HepG2 (cell line): ENCODE results near the gene WNT5A. TPM values are rescaled to one million over a fixed set of nuclear protein-coding genes. Genes with fewer than 3 reads are reported as not detected.

Experiments used
- ATAC-seq: fragments of 200-7000 bp; cut with Tn5 transposase; 3 replicates; pipeline ENCODE4 v1.9.1; 2020; ENCODE audit warnings: mild to moderate bottlenecking, moderate library complexity
- BruUV-seq: library from RNA; stranded (reverse); fragments of 400-500 nt; replicated peaks from 2 replicates; lab custom pipeline; 2021; lab: Mats Ljungman, UMichigan
- CTCF ChIA-PET: fragments of 300-600 bp; formaldehyde crosslinking; extraction: SDS; loops from one replicate; lab custom pipeline; 2021; ENCODE audit warnings: low total read pairs, inconsistent platforms, low intra/inter-chr PET ratio; lab: Yijun Ruan, JAX
- POLR2A ChIA-PET: fragments of 350-600 bp; sonication (Branson Sonifier 250); formaldehyde crosslinking; loops from one replicate; lab custom pipeline; 2020; ENCODE audit warnings: antibody characterized with exemption, inconsistent platforms; lab: Yijun Ruan, JAX
- DNase-seq: peaks from one replicate; pipeline ENCODE4 v3.0.0-alpha.2; 2015; ENCODE audit warnings: low spot score
- FAIRE-seq: peaks from 3 replicates; lab custom pipeline; 2011; peaks lifted over from hg19 to GRCh38; lab: Jason Lieb, UNC
- H2AFZ ChIP-seq: one replicate; pipeline ENCODE4 v1.6.1; 2011; ENCODE audit warnings: low read length, inconsistent platforms
- H3K27ac ChIP-seq: fragments of 300-600 bp; 3 replicates; pipeline ENCODE4 v1.8.0; 2011; ENCODE audit warnings: mixed run types, mild to moderate bottlenecking, mixed read lengths, low read length, inconsistent platforms; ENCODE audit not compliant: insufficient read depth; ENCODE audit errors: extremely low read length
- H3K27me3 ChIP-seq, 2 experiments: fragments of 200-600 bp in 1 of 2; 2 replicates in 1 of 2; 3 replicates in 1 of 2; pipeline versions ENCODE4 v1.6.0 to v1.8.0; 2011; ENCODE audit warnings: low read length in 2 of 2, mild to moderate bottlenecking in 2 of 2, moderate library complexity in 2 of 2, inconsistent platforms in 1 of 2; ENCODE audit not compliant: insufficient read depth in 2 of 2, control insufficient read depth in 1 of 2
- H3K36me3 ChIP-seq, 2 experiments: fragments of 200-600 bp in 1 of 2; replicated peaks in 1 of 2; 2 replicates in 1 of 2; 3 replicates in 1 of 2; pipeline versions ENCODE4 v1.5.1 to v1.8.0; 2011; ENCODE audit warnings: low read length in 2 of 2, inconsistent platforms in 1 of 2; ENCODE audit not compliant: insufficient read depth in 2 of 2, control insufficient read depth in 1 of 2
- H3K4me1 ChIP-seq: 2 replicates; pipeline ENCODE4 v1.5.1; 2012; ENCODE audit warnings: low read length, inconsistent platforms; ENCODE audit not compliant: insufficient read depth
- H3K4me2 ChIP-seq: 2 replicates; pipeline ENCODE4 v1.6.0; 2011; ENCODE audit warnings: low read depth, low read length, inconsistent platforms
- H3K4me3 ChIP-seq, 3 experiments: fragments of 200-600 bp in 1 of 3; sonication (generic), shearing (Covaris generic) in 1 of 3; replicated peaks in 1 of 3; 2 replicates each; pipeline ENCODE4 v1.5.1; 2011 to 2016; ENCODE audit warnings: low read length in 3 of 3, inconsistent platforms in 2 of 3, low read depth in 2 of 3, mild to moderate bottlenecking in 2 of 3, control low read depth in 1 of 3, mixed read lengths in 1 of 3; ENCODE audit not compliant: insufficient read depth in 1 of 3
- H3K79me2 ChIP-seq: one replicate; pipeline ENCODE4 v1.6.1; 2011; ENCODE audit warnings: low read length, inconsistent platforms; ENCODE audit not compliant: insufficient read depth
- H3K9ac ChIP-seq: 2 replicates; pipeline ENCODE4 v1.6.0; 2011; ENCODE audit warnings: mild to moderate bottlenecking, low read depth, low read length, inconsistent platforms; ENCODE audit not compliant: insufficient read depth
- H3K9me3 ChIP-seq: 2 replicates; pipeline ENCODE4 v1.5.1; 2012; ENCODE audit warnings: mild to moderate bottlenecking, low read length
- H4K20me1 ChIP-seq: 2 replicates; pipeline ENCODE4 v1.6.0; 2011; ENCODE audit warnings: inconsistent platforms, mild to moderate bottlenecking, low read length, moderate library complexity; ENCODE audit not compliant: insufficient read depth
- RAD51 ChIP-seq: fragments of 450-650 bp; IDR thresholded peaks from 2 replicates; pipeline ENCODE4 v1.6.1; 2016; ENCODE audit warnings: borderline replicate concordance
- RARG ChIP-seq: sonication (generic); formaldehyde crosslinking; IDR thresholded peaks from 2 replicates; pipeline ENCODE4 v1.4.0; 2020; ENCODE audit warnings: low read depth, mild to moderate bottlenecking, missing genetic modification reagents
- RFXANK ChIP-seq: IDR thresholded peaks from 2 replicates; pipeline ENCODE4 v1.6.1; 2016
- SOX5 ChIP-seq: IDR thresholded peaks from 2 replicates; pipeline ENCODE4 v1.6.1; 2016; ENCODE audit warnings: borderline replicate concordance
- ZNF619 ChIP-seq: sonication (generic); formaldehyde crosslinking; IDR thresholded peaks from 2 replicates; pipeline ENCODE4 v1.4.0; 2020; ENCODE audit warnings: mild to moderate bottlenecking, missing genetic modification reagents
- ZNF652 ChIP-seq: IDR thresholded peaks from 2 replicates; pipeline ENCODE4 v1.6.1; 2016; ENCODE audit warnings: low read depth, borderline replicate concordance
- WGBS: methylation state at CpG from one replicate; pipeline ENCODE4 v1.1.6; 2017; ENCODE audit warnings: low lambda C conversion rate; 5-methylcytosine and 5-hydroxymethylcytosine counted together
- in situ Hi-C: cut with HindIII; loops from 2 replicates; pipeline ENCODE4 v1.10.0; 2017; ENCODE audit warnings: low pct_unique_long_range_greater_than_20kb; ENCODE audit not compliant: extremely low pct_ligation_motif_present
- intact Hi-C: fragments of 100-400 bp; cut with micrococcal nuclease; formaldehyde crosslinking; loops from one replicate; pipeline ENCODE4 v1.10.0; 2022; ENCODE audit not compliant: unreplicated experiment
- polyA plus RNA-seq, 8 experiments: library from polyadenylated mRNA; depleted of rRNA in 3 of 8; stranded (reverse) in 7 of 8; unstranded in 1 of 8; fragments of >200 nt; fragmentation: Illumina TruSeq in 4 of 8; extraction: Trizol in 4 of 8; gene quantifications; 2 replicates each; pipeline versions ENCODE4 v1.2.1 to v1.2.3, GENCODE V29; 2011 to 2016; ENCODE audit warnings: low read depth in 4 of 8, missing spikeins in 1 of 8, mixed read lengths in 1 of 8; ENCODE audit not compliant: insufficient read depth in 1 of 8
- total RNA-seq, 5 experiments: library from RNA; depleted of rRNA; stranded (reverse); fragments of >200 nt; fragmentation: Illumina TruSeq; extraction: Trizol; gene quantifications; 2 replicates each; pipeline ENCODE4 v1.2.3, GENCODE V29; 2016; ENCODE audit warnings: low read depth in 1 of 5
- TF ChIP-seq, protein P1 (sequence below): sonication (generic); formaldehyde crosslinking; IDR thresholded peaks from 2 replicates; pipeline ENCODE4 v1.5.0; 2020; ENCODE audit warnings: missing genetic modification reagents, mild to moderate bottlenecking, borderline replicate concordance
- TF ChIP-seq, protein P2 (sequence below): fragments of 450-650 bp; IDR thresholded peaks from 2 replicates; pipeline ENCODE4 v1.6.1; 2016
- TF ChIP-seq, protein P3 (sequence below), 2 experiments: sonication (generic) in 1 of 2; formaldehyde crosslinking in 1 of 2; IDR thresholded peaks; 2 replicates each; pipeline versions ENCODE4 v1.5.1 to v1.6.1; 2011 to 2020; ENCODE audit warnings: borderline replicate concordance in 1 of 2, low read depth in 1 of 2, low read length in 1 of 2, mild to moderate bottlenecking in 1 of 2, missing genetic modification reagents in 1 of 2, moderate library complexity in 1 of 2
- TF ChIP-seq, protein P4 (sequence below): sonication (generic); formaldehyde crosslinking; IDR thresholded peaks from 2 replicates; pipeline ENCODE4 v1.8.1; 2023; ENCODE audit warnings: mild to moderate bottlenecking, inconsistent platforms, moderate library complexity, missing genetic modification reagents, borderline replicate concordance

The WNT5A gene
- total and polyA plus RNA-seq, 2 of the 13 experiments (the other 11 are each of a cell fraction or from before 2014, with no cell fraction given): not detected

DNA sequence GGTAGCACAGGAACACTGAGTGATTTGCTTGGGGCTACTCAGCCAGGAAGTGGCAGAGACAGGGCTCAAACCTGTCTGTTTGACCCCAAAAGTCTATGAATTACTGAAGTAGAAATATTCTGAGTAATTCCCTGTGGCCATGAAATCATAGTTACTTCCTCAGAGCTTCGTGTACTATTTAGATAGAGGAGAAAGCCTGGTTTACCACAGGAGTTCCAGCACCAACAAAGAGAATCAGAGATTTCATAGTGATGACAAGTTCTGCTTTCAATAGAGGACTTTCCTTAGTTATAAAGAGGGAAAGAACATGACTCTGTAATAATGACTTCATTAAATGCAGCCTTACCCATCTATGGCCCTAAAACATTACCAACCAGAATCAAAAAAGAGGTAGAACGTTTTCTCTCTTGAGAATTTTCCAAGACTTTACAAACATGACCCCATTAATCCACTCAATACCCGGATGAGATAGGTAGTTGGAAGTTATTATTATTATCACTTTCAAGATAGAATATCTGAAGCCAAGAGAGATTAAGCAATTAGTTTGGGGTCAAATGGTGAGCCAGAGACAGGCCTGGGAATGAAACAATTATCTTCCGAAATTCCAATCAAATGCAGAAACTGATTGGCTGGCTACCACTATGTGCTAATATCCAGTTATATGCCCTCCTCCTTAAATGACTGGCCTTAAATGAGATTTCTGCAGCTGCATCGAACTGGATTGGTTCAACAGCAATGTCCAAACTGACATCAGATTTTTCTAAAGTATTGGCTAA lies 13.6 kb upstream of the WNT5A start (continued):
- TF ChIP-seq ZNF652 (CRISPR knock-in tag): no peak

DNA sequence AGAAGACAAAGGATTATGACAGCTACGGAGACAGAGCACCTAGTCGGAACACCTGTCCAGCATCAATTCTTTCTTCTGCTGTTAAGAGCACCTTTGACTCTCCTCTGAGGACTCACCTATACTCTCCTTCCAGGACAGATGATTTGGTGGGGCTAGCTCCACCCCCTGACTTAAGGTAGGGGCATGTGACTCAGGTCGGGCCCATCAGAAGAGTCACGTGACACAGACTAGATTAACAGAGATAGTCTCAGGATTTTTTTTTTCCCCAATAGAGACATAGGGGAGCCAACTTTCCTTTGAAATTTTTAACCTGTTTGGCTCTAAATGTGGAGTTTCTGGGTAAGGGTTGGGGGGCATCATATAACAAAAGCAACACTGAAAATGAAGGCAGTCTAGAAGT lies 11.4 kb upstream of the WNT5A start:
- no peak overlapping the region for H3K4me3 ChIP-seq
- WGBS: 50% methylated on average over 4 of the region's 4 CpGs
- no peak overlapping the region for H2AFZ ChIP-seq
- intact Hi-C loops: no loop called here
- DNase-seq: no peak
- in situ Hi-C loops: no loop called here
- ATAC-seq: no peak
- CTCF ChIA-PET: no interaction called here
- no peak for FAIRE-seq
- no peaks in the 10 kb centered on the region for H4K20me1 ChIP-seq
- no TSS peak for BruUV-seq
- H3K9ac ChIP-seq: no peak overlapping the region
- H3K9me3 ChIP-seq: no peaks in the 10 kb centered on the region
- no peaks in the 10 kb centered on the region for H3K27me3 ChIP-seq
- H3K4me1 ChIP-seq: no peaks in the 10 kb centered on the region
- no peak overlapping the region for H3K27ac ChIP-seq
- TF ChIP-seq SOX5 (no peak), RFXANK (CRISPR knock-in tag) (no peak), RARG (no peak), ZNF619 (CRISPR knock-in tag) (no peak), RAD51 (peak; percentile 79)
- TF ChIP-seq, protein P1, sequence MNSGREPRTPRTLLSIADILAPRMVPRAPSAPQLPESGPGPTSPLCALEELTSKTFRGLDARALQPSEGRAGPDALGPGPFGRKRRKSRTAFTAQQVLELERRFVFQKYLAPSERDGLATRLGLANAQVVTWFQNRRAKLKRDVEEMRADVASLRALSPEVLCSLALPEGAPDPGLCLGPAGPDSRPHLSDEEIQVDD: no peak
- TF ChIP-seq, protein P2, sequence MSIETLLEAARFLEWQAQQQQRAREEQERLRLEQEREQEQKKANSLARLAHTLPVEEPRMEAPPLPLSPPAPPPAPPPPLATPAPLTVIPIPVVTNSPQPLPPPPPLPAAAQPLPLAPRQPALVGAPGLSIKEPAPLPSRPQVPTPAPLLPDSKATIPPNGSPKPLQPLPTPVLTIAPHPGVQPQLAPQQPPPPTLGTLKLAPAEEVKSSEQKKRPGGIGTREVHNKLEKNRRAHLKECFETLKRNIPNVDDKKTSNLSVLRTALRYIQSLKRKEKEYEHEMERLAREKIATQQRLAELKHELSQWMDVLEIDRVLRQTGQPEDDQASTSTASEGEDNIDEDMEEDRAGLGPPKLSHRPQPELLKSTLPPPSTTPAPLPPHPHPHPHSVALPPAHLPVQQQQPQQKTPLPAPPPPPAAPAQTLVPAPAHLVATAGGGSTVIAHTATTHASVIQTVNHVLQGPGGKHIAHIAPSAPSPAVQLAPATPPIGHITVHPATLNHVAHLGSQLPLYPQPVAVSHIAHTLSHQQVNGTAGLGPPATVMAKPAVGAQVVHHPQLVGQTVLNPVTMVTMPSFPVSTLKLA: peak; percentile 20; the same call in 1 of the 2 replicates
- TF ChIP-seq, protein P3, sequence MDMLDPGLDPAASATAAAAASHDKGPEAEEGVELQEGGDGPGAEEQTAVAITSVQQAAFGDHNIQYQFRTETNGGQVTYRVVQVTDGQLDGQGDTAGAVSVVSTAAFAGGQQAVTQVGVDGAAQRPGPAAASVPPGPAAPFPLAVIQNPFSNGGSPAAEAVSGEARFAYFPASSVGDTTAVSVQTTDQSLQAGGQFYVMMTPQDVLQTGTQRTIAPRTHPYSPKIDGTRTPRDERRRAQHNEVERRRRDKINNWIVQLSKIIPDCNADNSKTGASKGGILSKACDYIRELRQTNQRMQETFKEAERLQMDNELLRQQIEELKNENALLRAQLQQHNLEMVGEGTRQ (IDR thresholded peaks at IDR 0.05; ENCODE audit: low read depth, low read length): peak; percentile 68
- TF ChIP-seq, protein P3 (CRISPR knock-in tag; IDR thresholded peaks at IDR 0.05; ENCODE audit: borderline replicate concordance): no peak
- TF ChIP-seq, protein P4, sequence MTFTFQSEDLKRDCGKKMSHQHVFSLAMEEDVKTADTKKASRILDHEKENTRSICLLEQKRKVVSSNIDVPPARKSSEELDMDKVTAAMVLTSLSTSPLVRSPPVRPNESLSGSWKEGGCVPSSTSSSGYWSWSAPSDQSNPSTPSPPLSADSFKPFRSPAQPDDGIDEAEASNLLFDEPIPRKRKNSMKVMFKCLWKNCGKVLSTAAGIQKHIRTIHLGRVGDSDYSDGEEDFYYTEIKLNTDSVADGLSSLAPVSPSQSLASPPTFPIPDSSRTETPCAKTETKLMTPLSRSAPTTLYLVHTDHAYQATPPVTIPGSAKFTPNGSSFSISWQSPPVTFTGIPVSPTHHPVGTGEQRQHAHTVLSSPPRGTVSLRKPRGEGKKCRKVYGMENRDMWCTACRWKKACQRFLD: no peak
- no peaks in the 10 kb centered on the region for H3K36me3 ChIP-seq
- no peaks in the 10 kb centered on the region for H3K79me2 ChIP-seq
- H3K4me2 ChIP-seq: no peak overlapping the region
- POLR2A ChIA-PET: no interaction called here
